Measurements from ENCODE around the gene MORC4.

The MORC4 gene

GRCh38 chrX:106901781-106902219 is 98.2 kb downstream of the MORC4 start:
- H3K4me3 ChIP-seq (ENCODE audit: low read depth, low read length) = no peak overlapping the region
- no peak for DNase-seq (ENCODE audit: low read depth, low spot score)
- ChIA-PET CTCF (interaction anchor here (1.2 to 6.7 kb wide), 2 partner anchors 8 to 25 kb away, joined by 3 to 30 read pairs; no protein-coding TSS in a partner anchor), POLR2A (no interaction called here)
- TF ChIP-seq, protein P1, sequence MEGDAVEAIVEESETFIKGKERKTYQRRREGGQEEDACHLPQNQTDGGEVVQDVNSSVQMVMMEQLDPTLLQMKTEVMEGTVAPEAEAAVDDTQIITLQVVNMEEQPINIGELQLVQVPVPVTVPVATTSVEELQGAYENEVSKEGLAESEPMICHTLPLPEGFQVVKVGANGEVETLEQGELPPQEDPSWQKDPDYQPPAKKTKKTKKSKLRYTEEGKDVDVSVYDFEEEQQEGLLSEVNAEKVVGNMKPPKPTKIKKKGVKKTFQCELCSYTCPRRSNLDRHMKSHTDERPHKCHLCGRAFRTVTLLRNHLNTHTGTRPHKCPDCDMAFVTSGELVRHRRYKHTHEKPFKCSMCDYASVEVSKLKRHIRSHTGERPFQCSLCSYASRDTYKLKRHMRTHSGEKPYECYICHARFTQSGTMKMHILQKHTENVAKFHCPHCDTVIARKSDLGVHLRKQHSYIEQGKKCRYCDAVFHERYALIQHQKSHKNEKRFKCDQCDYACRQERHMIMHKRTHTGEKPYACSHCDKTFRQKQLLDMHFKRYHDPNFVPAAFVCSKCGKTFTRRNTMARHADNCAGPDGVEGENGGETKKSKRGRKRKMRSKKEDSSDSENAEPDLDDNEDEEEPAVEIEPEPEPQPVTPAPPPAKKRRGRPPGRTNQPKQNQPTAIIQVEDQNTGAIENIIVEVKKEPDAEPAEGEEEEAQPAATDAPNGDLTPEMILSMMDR (IDR thresholded peaks at IDR 0.05; ENCODE audit: insufficient read depth, low read length, missing control alignments) = no peak

- ChIA-PET POLR2A (no interaction called here), CTCF (interaction anchor here (1.2 to 6.7 kb wide), 3 partner anchors 8 to 59 kb away, joined by 3 to 30 read pairs (median 7); no protein-coding TSS in a partner anchor)
- no peak for DNase-seq (ENCODE audit: low read depth, low spot score)
- H3K4me3 ChIP-seq (ENCODE audit: low read depth, low read length) = no peak overlapping the region
- TF ChIP-seq, protein P1 (IDR thresholded peaks at IDR 0.05; ENCODE audit: insufficient read depth, low read length, missing control alignments) = no peak
These were observed 98.7 kb downstream of the MORC4 start for GRCh38 chrX:106901341-106901740.

DNA sequence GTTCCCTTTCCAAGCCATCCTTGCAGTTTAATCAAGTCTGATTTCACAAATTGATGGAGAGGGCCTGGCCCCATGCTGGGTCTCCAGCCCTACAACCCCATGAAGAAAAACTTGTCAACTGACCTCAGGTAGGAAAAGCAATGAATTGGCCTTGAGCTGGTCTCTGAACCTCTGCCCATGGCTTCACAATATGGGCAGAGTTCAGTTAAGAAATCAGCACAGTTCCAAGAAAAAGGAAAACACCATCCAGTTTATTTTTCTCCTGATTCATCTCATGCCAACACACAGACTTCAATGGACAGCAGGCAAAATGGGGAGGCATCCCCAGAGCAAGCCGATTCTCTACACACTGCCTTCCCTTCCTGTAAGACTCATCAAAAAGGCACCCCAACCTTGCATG is 100.2 kb downstream of the MORC4 start:
- TF ChIP-seq, protein P1 (IDR thresholded peaks at IDR 0.05; ENCODE audit: insufficient read depth, low read length, missing control alignments) = no peak
- CTCF ChIA-PET = interaction anchor here (2.0 to 6.7 kb wide), 5 partner anchors 6 to 64 kb away, joined by 7 to 34 read pairs (median 11); no protein-coding TSS in a partner anchor
- no peak for DNase-seq (ENCODE audit: low read depth, low spot score)
- H3K4me3 ChIP-seq (ENCODE audit: low read depth, low read length) = no peak overlapping the region
- POLR2A ChIA-PET = no interaction called here

GRCh38 chrX:106899276-106899675 is 100.7 kb downstream of the MORC4 start:
- POLR2A ChIA-PET = no interaction called here
- DNase-seq (ENCODE audit: low read depth, low spot score) = no peak
- CTCF ChIA-PET = interaction anchor here (0.6 to 6.7 kb wide), 12 partner anchors 6 to 64 kb away, joined by 3 to 34 read pairs (median 7); no protein-coding TSS in a partner anchor
- H3K4me3 ChIP-seq (ENCODE audit: low read depth, low read length) = no peak overlapping the region
- TF ChIP-seq, protein P1 (IDR thresholded peaks at IDR 0.05; ENCODE audit: insufficient read depth, low read length, missing control alignments) = no peak

DNA sequence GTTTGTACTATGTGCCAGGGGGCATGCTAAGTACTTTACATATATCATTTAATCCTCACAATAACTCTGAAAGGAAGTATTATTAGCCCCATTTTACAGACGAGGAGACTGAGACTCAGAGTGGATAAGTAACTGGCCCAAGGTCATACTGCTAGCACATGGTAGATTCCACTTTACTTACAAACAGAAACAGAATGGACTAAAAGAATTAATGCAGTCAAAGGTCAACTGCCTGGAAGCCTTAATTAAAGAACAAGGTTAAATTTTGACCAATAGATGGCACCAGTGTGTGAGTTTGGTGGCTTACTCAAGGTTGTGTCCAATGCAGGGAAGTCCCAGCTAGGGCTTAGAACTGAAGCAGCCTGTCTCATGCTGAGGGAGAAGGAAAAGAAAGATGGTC is 101.5 kb downstream of the MORC4 start:
- ChIA-PET CTCF (interaction anchor here (0.6 to 3.5 kb wide), 15 partner anchors 11 to 640 kb away, joined by 3 to 34 read pairs (median 4); no protein-coding TSS in a partner anchor), POLR2A (no interaction called here)
- DNase-seq (ENCODE audit: low read depth, low spot score) = no peak
- TF ChIP-seq, protein P1 (IDR thresholded peaks at IDR 0.05; ENCODE audit: insufficient read depth, low read length, missing control alignments) = no peak
- H3K4me3 ChIP-seq (ENCODE audit: low read depth, low read length) = no peak overlapping the region

DNA sequence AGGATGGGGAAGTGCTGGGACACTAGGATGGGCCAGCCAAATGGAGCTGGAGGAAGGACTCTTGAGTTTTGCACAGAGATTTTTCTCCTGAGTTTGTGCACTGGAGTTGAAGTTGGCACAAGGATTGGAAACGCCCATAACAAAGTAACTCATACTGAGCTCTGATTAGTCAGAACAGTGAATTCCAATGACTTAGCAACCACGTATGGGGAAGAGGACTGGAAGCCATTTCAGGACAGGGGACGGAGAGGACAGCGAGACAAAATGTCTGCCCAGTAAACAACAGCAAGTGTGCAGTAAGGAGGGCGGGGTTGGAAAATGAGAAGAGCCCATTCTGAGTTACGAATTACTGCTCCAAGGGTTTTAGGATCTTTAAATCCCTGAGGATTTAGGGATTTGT is 102.8 kb downstream of the MORC4 start:
- ChIA-PET POLR2A (no interaction called here), CTCF (interaction anchor here (0.9 to 3.5 kb wide), 11 partner anchors 10 to 641 kb away, joined by 3 to 34 read pairs (median 5); no protein-coding TSS in a partner anchor)
- DNase-seq (ENCODE audit: low read depth, low spot score) = no peak
- no peak overlapping the region for H3K4me3 ChIP-seq (ENCODE audit: low read depth, low read length)
- TF ChIP-seq, protein P1 (IDR thresholded peaks at IDR 0.05; ENCODE audit: insufficient read depth, low read length, missing control alignments) = no peak
